Measurements from ENCODE around the gene PHF24.

PHF24 gene

DNA sequence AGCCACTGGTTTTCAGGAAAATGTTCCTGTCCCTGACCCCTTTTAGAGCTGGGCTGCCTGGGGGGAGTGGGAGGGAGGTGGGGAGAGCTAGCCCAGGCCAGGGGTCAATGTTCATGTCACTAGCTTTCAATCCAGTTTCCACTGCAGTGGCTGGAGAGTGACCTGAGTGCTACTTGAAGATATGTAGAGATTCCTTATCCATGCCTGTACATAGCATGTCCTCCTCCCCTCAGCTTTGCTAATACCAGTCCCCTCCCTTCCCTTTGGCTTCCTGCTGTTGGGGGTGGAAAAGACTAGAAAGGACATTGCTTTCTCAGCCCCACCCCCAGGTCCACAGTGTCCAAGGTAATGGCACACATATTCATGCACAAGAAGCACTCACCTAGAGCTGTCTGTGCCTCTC lies 39.3 kb downstream of the PHF24 start:
- POLR2A ChIA-PET = no interaction called here
- CTCF ChIA-PET = no interaction called here
- no peak for TF ChIP-seq NFRKB (IDR thresholded peaks at IDR 0.05)
- no peak for TF ChIP-seq CTBP1 (IDR thresholded peaks at IDR 0.05; ENCODE audit: borderline replicate concordance)
- TF ChIP-seq ZNF384 (IDR thresholded peaks at IDR 0.05) = no peak
- TF ChIP-seq FOXK2 (IDR thresholded peaks at IDR 0.05) = no peak
- TF ChIP-seq, protein P1, sequence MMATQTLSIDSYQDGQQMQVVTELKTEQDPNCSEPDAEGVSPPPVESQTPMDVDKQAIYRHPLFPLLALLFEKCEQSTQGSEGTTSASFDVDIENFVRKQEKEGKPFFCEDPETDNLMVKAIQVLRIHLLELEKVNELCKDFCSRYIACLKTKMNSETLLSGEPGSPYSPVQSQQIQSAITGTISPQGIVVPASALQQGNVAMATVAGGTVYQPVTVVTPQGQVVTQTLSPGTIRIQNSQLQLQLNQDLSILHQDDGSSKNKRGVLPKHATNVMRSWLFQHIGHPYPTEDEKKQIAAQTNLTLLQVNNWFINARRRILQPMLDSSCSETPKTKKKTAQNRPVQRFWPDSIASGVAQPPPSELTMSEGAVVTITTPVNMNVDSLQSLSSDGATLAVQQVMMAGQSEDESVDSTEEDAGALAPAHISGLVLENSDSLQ (IDR thresholded peaks at IDR 0.05) = no peak
- no peak for TF ChIP-seq ARNT (IDR thresholded peaks at IDR 0.05)
- no peak for TF ChIP-seq FOXM1 (IDR thresholded peaks at IDR 0.05; ENCODE audit: borderline replicate concordance)
- no peak for TF ChIP-seq L3MBTL2 (conservative IDR thresholded peaks at IDR 0.05)
- no peak for TF ChIP-seq SP1 (IDR thresholded peaks at IDR 0.05)
- TF ChIP-seq BHLHE40 (IDR thresholded peaks at IDR 0.05; ENCODE audit: borderline replicate concordance) = no peak
- no peak for TF ChIP-seq ELF4 (IDR thresholded peaks at IDR 0.05)
- no peak for TF ChIP-seq SUZ12 (IDR thresholded peaks at IDR 0.05)
- TF ChIP-seq LEF1 (IDR thresholded peaks at IDR 0.05; ENCODE audit: borderline replicate concordance) = no peak
- no peak for TF ChIP-seq HDGF (IDR thresholded peaks at IDR 0.05; ENCODE audit: borderline replicate concordance)
- TF ChIP-seq FOXA1 (IDR thresholded peaks at IDR 0.05) = no peak
- no peak for TF ChIP-seq TARDBP (IDR thresholded peaks at IDR 0.05)
- DNase-seq (ENCODE audit: extremely low spot score) = no peak

DNA sequence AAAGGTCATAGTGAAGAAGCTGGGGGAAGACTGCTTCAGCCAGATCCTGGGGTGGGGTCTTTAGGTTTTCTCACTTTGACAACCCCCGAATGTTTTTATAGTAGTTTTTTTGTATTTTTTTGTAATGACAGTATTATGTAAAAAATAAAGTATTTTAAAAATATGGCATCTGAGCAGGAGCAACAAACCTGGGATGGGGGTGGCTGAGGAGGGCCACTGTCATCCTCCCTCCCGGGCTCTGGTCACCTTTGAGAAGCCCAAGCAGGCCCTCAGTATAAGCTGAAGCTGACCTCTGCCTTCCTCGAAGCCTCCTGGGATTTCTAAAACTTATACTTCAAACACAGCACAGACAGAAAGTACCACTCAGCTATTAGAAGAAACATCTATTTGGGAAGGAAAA lies 40.2 kb downstream of the PHF24 start:
- CTCF ChIA-PET = no interaction called here
- DNase-seq (ENCODE audit: extremely low spot score) = no peak
- TF ChIP-seq ELF4 (IDR thresholded peaks at IDR 0.05) (no peak), BHLHE40 (IDR thresholded peaks at IDR 0.05; ENCODE audit: borderline replicate concordance) (no peak), CTBP1 (IDR thresholded peaks at IDR 0.05; ENCODE audit: borderline replicate concordance) (no peak), HDGF (IDR thresholded peaks at IDR 0.05; ENCODE audit: borderline replicate concordance) (no peak), SP1 (IDR thresholded peaks at IDR 0.05) (no peak), SUZ12 (IDR thresholded peaks at IDR 0.05) (no peak), ZNF384 (IDR thresholded peaks at IDR 0.05) (no peak), FOXK2 (IDR thresholded peaks at IDR 0.05) (no peak), L3MBTL2 (conservative IDR thresholded peaks at IDR 0.05) (no peak), FOXA1 (IDR thresholded peaks at IDR 0.05) (no peak), ARNT (IDR thresholded peaks at IDR 0.05) (no peak), TARDBP (IDR thresholded peaks at IDR 0.05) (no peak), NFRKB (IDR thresholded peaks at IDR 0.05) (no peak)
- TF ChIP-seq, protein P1 (IDR thresholded peaks at IDR 0.05) = no peak
- POLR2A ChIA-PET = no interaction called here

DNA sequence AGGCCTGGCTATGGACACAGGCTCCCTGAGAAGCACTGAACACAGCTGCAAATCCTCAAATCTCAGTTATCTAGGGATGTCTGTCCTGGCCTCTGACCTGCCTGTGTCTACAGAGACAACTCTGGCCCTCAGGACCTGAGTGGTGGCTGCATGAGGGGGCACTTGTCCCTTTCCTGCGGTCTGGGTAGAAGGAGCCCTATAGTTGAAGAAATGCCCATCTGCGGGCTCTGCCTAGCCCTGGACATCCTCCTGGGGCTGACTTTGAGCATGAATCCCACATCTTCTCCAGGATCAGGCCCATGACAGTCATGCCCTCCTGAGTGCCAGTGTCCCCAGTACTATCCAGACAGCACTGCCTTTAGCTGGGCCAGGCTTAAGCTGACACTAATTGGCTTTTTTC lies 41.5 kb downstream of the PHF24 start:
- CTCF ChIA-PET = interaction anchor here (0.5 kb wide), 1 partner anchor 78 kb away, joined by 4 read pairs; no protein-coding TSS in a partner anchor
- POLR2A ChIA-PET = no interaction called here
- DNase-seq (ENCODE audit: extremely low spot score) = no peak
- TF ChIP-seq, protein P1 (IDR thresholded peaks at IDR 0.05) = no peak
- TF ChIP-seq ELF4 (IDR thresholded peaks at IDR 0.05) = no peak
- TF ChIP-seq ZNF384 (IDR thresholded peaks at IDR 0.05) = no peak
- no peak for TF ChIP-seq L3MBTL2 (conservative IDR thresholded peaks at IDR 0.05)
- TF ChIP-seq TARDBP (IDR thresholded peaks at IDR 0.05) = no peak
- TF ChIP-seq SP1 (IDR thresholded peaks at IDR 0.05) = no peak
- no peak for TF ChIP-seq LEF1 (IDR thresholded peaks at IDR 0.05; ENCODE audit: borderline replicate concordance)
- TF ChIP-seq SUZ12 (IDR thresholded peaks at IDR 0.05) = no peak
- no peak for TF ChIP-seq FOXA1 (IDR thresholded peaks at IDR 0.05)
- TF ChIP-seq NFRKB (IDR thresholded peaks at IDR 0.05) = no peak
- TF ChIP-seq HDGF (IDR thresholded peaks at IDR 0.05; ENCODE audit: borderline replicate concordance) = no peak
- TF ChIP-seq FOXM1 (IDR thresholded peaks at IDR 0.05; ENCODE audit: borderline replicate concordance) = no peak
- TF ChIP-seq ARNT (IDR thresholded peaks at IDR 0.05) = no peak
- TF ChIP-seq BHLHE40 (IDR thresholded peaks at IDR 0.05; ENCODE audit: borderline replicate concordance) = no peak

DNA sequence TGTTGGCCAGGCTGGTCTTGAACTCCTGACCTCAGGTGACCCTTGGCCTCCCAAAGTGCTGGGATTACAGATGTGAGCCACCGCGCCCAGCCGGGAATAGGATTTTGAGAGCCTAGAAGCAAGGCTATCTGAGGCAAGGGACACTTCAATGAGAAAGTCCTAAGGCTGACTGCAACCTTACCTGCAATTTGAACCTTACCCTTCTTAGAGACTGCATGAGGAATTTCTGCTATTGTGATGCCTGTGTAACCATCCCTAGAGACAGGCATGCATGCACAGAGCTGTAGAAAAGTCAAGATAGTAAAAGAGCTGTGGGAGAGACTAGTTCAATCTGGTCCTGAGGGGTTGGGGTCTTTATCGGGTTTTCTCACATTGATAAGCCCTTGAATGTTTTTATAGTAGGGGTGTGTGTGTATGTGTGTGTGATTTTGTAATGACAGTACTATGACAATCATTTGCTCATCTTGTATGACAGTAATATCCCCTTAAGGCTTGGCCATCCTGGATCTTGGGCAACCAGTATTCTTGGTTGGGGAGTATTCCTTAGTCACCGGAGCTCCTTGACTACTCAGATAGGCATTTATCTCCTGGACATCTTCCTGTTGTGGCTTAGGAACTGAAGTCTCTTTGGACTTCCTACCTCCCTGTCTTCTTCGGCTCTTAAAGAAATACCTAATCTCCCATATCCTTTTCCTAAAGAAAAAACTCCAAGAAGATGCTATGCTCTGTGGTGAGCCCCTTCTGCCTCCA lies 42.6 kb downstream of the PHF24 start:
- CTCF ChIA-PET = no interaction called here
- POLR2A ChIA-PET = no interaction called here
- no peak for DNase-seq (ENCODE audit: extremely low spot score)
- TF ChIP-seq HDGF (IDR thresholded peaks at IDR 0.05; ENCODE audit: borderline replicate concordance) = no peak
- TF ChIP-seq NFRKB (IDR thresholded peaks at IDR 0.05) = no peak
- TF ChIP-seq FOXM1 (IDR thresholded peaks at IDR 0.05; ENCODE audit: borderline replicate concordance) = no peak
- no peak for TF ChIP-seq CTBP1 (IDR thresholded peaks at IDR 0.05; ENCODE audit: borderline replicate concordance)
- TF ChIP-seq TARDBP (IDR thresholded peaks at IDR 0.05) = no peak
- no peak for TF ChIP-seq ELF4 (IDR thresholded peaks at IDR 0.05)
- TF ChIP-seq FOXK2 (IDR thresholded peaks at IDR 0.05) = no peak
- TF ChIP-seq ZNF384 (IDR thresholded peaks at IDR 0.05) = no peak
- TF ChIP-seq ARNT (IDR thresholded peaks at IDR 0.05) = no peak
- TF ChIP-seq SUZ12 (IDR thresholded peaks at IDR 0.05) = no peak
- no peak for TF ChIP-seq LEF1 (IDR thresholded peaks at IDR 0.05; ENCODE audit: borderline replicate concordance)
- no peak for TF ChIP-seq BHLHE40 (IDR thresholded peaks at IDR 0.05; ENCODE audit: borderline replicate concordance)
- no peak for TF ChIP-seq L3MBTL2 (conservative IDR thresholded peaks at IDR 0.05)

DNA sequence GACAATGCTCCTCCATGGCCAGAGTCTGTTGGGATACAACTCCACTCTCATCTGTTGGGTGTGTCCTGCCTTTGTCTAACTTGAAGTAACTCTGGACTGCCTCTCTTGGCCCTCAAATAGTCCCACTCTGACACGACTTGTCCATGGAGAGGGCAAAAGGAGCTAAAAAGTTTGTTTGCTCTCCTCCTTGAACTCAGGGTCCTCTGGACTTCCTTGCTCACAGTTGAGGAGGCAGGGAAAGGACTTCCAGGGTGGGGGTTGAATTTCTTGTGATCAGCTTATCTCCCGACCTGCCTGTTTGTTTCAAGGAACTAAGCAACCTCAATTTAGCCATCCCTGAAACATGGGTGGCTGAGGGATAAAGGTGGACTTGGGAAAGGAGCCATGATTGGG lies 43.2 kb downstream of the PHF24 start:
- DNase-seq (ENCODE audit: extremely low spot score) = no peak
- TF ChIP-seq SUZ12 (IDR thresholded peaks at IDR 0.05) = no peak
- TF ChIP-seq HDGF (IDR thresholded peaks at IDR 0.05; ENCODE audit: borderline replicate concordance) = no peak
- no peak for TF ChIP-seq L3MBTL2 (conservative IDR thresholded peaks at IDR 0.05)
- no peak for TF ChIP-seq ZNF384 (IDR thresholded peaks at IDR 0.05)
- TF ChIP-seq LEF1 (IDR thresholded peaks at IDR 0.05; ENCODE audit: borderline replicate concordance) = no peak
- no peak for TF ChIP-seq FOXM1 (IDR thresholded peaks at IDR 0.05; ENCODE audit: borderline replicate concordance)
- ChIA-PET POLR2A (no interaction called here), CTCF (no interaction called here)
